ENCODE results near the gene RAB44.

DNA sequence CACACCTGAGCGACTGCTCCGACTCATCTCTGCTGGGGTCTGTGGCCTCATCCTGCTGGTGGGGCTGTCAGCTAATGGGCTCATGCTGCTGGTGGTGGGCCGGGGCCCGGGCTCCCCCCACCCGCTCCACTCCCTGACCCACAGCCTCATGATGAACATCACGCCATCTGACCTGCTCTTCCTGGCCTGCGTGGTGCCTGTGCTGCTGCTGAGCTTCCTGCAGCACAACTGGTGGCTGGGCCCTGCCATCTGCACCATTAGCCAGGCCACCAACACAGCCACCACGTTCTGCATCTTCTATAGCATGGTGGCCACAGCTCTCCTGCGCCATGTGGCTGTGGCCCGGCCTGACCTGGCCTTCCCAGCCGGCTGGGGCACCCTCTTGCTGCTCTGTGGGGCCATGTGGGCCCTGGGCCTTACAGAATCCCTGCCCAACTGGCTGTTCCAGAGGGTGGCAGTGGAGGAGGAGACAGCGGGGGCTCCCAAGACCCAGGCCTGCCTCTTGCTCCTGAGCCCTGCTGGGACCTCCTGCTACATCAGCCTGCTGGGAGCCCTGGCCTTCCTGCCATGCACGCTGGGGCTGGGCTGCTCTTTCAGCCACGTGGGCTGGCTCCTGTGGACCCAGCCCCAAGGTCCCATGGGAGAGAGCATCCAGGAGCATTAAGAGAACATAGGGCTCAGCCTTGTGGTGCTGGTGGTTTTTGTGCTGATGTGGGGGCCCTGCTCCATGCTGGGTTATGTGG is 39.6 kb downstream of the RAB44 start:
- TF ChIP-seq MYC (CRISPR knock-in tag; IDR thresholded peaks at IDR 0.05; ENCODE audit: borderline replicate concordance) (no peak), RAD21 (CRISPR knock-in tag; IDR thresholded peaks at IDR 0.05) (no peak), CBX2 (IDR thresholded peaks at IDR 0.05; ENCODE audit: low read depth, low read length) (no peak), CBX2 (CRISPR knock-in tag; IDR thresholded peaks at IDR 0.05; ENCODE audit: low read depth) (no peak), MEIS2 (CRISPR knock-in tag; IDR thresholded peaks at IDR 0.05) (no peak), ZFP82 (CRISPR knock-in tag; IDR thresholded peaks at IDR 0.05; ENCODE audit: borderline replicate concordance) (no peak), GABPA (IDR thresholded peaks at IDR 0.05; ENCODE audit: low read depth, low read length) (no peak), GABPA (CRISPR knock-in tag; IDR thresholded peaks at IDR 0.05; ENCODE audit: low read depth) (no peak)
- TF ChIP-seq, protein P1, sequence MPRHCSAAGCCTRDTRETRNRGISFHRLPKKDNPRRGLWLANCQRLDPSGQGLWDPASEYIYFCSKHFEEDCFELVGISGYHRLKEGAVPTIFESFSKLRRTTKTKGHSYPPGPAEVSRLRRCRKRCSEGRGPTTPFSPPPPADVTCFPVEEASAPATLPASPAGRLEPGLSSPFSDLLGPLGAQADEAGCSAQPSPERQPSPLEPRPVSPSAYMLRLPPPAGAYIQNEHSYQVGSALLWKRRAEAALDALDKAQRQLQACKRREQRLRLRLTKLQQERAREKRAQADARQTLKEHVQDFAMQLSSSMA (CRISPR knock-in tag; IDR thresholded peaks at IDR 0.05) = no peak
